Measurements from ENCODE around the gene RBMY1D.
"Not testable (repeated sequence)": the region's sequence is repeated elsewhere in the genome, so short reads cannot be mapped to it uniquely, and the experiment has no call there.

RBMY1D gene

GRCh38 chrY:21894426-21894825, at the start of gene RBMY1D:
Gene RBMY1D, minus strand, starts transcription at chrY:21894526. Its CDS starts 2,013 bp downstream, at chrY:21892513.
- DNase-seq (ENCODE audit: low read depth in 2 of 2), result not testable (repeated sequence)

DNA sequence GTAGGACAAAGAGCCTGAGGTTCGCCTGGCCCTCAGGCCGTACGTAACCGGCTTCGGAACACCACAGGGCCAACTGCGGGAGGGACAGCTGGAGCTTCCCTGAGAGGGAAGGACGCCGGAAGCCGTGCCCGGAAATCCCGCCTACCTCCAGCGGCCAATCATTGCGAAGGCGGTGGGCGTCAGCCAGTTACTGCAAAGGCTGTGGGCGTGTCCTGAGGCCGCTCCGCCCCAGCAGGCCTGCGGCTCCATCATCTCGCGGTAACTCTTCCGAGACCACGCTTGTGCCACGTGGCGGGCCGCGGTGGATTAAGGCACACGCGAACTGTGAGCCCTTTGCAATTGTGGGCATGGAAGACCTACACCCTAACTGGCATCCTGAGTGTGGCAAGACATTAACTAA, 23.6 kb upstream of the RBMY1D start, which contains the start of gene RBMY1E:
RBMY1E (minus strand) TSS at position 101 of the 400 bp plus-strand sequence. CDS start 1,978 bp downstream, outside the sequence.
- DNase-seq (ENCODE audit: low read depth in 2 of 2), result not testable (repeated sequence)

GRCh38 chrY:21869407-21870076, 24.8 kb downstream of the RBMY1D start:
- not testable (repeated sequence) for DNase-seq (ENCODE audit: low read depth in 2 of 2)

GRCh38 chrY:21845481-21845880, 48.8 kb downstream of the RBMY1D start:
- DNase-seq (ENCODE audit: low read depth in 2 of 2), result no peak

- DNase-seq (ENCODE audit: low read depth in 2 of 2), result no peak
These were observed 52.2 kb downstream of the RBMY1D start for GRCh38 chrY:21842090-21842489.

GRCh38 chrY:21839489-21839888, 54.8 kb downstream of the RBMY1D start:
- DNase-seq (ENCODE audit: low read depth in 2 of 2), result no peak

- DNase-seq (ENCODE audit: low read depth in 2 of 2), result no peak
These were observed 58.0 kb downstream of the RBMY1D start for GRCh38 chrY:21836343-21836742.

DNA sequence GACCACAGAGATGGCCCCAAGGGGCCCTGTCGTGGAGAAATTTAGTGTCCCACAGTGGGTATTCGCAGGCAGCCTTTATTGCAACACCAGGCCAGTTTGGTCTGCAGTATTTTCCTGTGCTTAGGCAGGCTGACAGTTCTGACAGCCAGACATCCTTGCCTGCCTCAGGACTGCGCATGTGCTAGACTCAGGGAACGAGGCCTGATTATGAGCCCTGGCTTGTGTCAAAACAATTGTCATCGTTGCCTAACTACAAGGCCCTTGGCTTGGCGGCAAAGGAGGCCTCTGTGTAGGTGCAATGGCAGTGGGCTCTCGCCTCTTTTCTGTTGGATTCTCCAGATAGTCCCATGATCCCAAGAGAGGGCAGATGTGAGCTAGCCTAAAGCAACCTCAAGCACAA, 59.3 kb downstream of the RBMY1D start:
- no peak for DNase-seq (ENCODE audit: low read depth in 2 of 2)
